ENCODE data around the gene SPATA46. TPM values are rescaled to one million over a fixed set of nuclear protein-coding genes. Genes with fewer than 3 reads are reported as not detected.

Gene SPATA46
- total RNA-seq, 1 donor from 2014 or later: not detected

DNA sequence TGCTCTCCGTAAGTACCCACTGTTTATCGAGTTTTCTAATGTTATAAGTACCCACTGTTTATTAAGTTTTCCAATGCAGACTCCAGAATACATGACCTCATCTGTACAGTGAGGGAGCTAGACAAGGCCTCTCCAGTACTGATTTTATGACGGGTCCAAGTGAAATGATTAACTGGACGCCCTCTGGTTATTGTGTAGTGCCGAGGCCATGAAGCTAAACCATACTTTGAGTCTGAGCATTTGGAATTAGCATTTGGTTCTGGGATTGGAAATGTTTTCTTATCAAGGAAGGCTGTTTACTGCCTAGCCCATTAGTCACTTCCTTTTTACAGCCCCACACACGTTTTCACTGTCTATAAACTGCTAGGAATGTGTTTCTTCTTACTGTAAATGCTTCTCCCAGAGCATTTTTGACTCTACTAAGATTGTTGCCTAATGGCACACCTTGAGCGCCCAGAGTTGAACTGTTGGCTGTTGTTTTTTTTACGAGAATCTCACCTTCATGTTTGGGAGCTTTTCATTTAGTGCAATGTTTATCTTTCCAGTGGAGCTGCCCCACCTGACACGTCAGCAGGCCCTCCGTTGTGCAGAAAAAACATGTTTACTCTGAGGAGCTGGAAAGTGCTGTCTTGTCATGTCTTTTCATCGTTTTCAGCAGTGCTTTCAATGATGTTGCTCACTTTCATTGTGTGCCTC lies 26.9 kb downstream of the SPATA46 start:
- Mint-ChIP-seq H3K36me3 (ENCODE audit: low read depth) (peaks cover 12% of the 10 kb centered on the region), H3K4me1 (peaks cover 16% of the 10 kb centered on the region), H3K9me3 (no peaks in the 10 kb centered on the region), H3K27ac (ENCODE audit: unreplicated experiment) (no peak overlapping the region), H3K4me3 (no peak overlapping the region), H3K27me3 (ENCODE audit: low read depth) (no peaks in the 10 kb centered on the region)
- DNase-seq (ENCODE audit: low read depth, low spot score): no peak
- TF ChIP-seq, protein P1, sequence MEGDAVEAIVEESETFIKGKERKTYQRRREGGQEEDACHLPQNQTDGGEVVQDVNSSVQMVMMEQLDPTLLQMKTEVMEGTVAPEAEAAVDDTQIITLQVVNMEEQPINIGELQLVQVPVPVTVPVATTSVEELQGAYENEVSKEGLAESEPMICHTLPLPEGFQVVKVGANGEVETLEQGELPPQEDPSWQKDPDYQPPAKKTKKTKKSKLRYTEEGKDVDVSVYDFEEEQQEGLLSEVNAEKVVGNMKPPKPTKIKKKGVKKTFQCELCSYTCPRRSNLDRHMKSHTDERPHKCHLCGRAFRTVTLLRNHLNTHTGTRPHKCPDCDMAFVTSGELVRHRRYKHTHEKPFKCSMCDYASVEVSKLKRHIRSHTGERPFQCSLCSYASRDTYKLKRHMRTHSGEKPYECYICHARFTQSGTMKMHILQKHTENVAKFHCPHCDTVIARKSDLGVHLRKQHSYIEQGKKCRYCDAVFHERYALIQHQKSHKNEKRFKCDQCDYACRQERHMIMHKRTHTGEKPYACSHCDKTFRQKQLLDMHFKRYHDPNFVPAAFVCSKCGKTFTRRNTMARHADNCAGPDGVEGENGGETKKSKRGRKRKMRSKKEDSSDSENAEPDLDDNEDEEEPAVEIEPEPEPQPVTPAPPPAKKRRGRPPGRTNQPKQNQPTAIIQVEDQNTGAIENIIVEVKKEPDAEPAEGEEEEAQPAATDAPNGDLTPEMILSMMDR (conservative IDR thresholded peaks at IDR 0.05): no peak

DNA sequence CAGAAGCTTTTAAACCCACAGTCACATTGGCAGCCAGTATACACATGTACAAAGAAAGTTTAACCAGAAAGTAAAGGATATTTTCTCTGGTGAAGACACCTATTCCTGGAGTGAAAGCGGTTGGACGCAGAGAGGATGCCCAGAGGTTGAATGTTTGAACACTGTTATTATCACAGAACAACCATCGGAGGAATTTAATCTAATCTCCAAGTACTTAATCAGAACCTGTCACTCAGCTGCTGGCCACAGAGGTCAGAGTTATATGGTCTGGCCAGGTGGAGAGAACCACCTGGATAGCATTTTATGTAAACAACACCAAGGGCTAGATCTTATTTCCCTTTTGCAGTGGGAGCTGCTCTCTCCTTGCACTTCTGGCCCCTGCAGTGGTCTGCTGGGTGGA lies 29.4 kb downstream of the SPATA46 start:
- no peak overlapping the region for H3K27ac Mint-ChIP-seq (ENCODE audit: unreplicated experiment)
- TF ChIP-seq, protein P1 (conservative IDR thresholded peaks at IDR 0.05): no peak
- H3K4me3 Mint-ChIP-seq: no peak overlapping the region
- H3K4me1 Mint-ChIP-seq: peaks cover 9% of the 10 kb centered on the region
- H3K36me3 Mint-ChIP-seq (ENCODE audit: low read depth): peaks cover 7% of the 10 kb centered on the region
- H3K9me3 Mint-ChIP-seq: no peaks in the 10 kb centered on the region
- H3K27me3 Mint-ChIP-seq (ENCODE audit: low read depth): no peaks in the 10 kb centered on the region
- DNase-seq (ENCODE audit: low read depth, low spot score): no peak

GRCh38 chr1:162343470-162343869 lies 33.2 kb downstream of the SPATA46 start:
- H3K27me3 Mint-ChIP-seq (ENCODE audit: low read depth): no peaks in the 10 kb centered on the region
- TF ChIP-seq, protein P1 (conservative IDR thresholded peaks at IDR 0.05): no peak
- H3K9me3 Mint-ChIP-seq: no peaks in the 10 kb centered on the region
- H3K36me3 Mint-ChIP-seq (ENCODE audit: low read depth): peaks cover 2% of the 10 kb centered on the region
- H3K4me3 Mint-ChIP-seq: no peak overlapping the region
- no peak for DNase-seq (ENCODE audit: low read depth, low spot score)
- no peak overlapping the region for H3K27ac Mint-ChIP-seq (ENCODE audit: unreplicated experiment)
- no peaks in the 10 kb centered on the region for H3K4me1 Mint-ChIP-seq

GRCh38 chr1:162342452-162342983 lies 34.1 kb downstream of the SPATA46 start:
- TF ChIP-seq, protein P1 (conservative IDR thresholded peaks at IDR 0.05): no peak
- no peaks in the 10 kb centered on the region for H3K27me3 Mint-ChIP-seq (ENCODE audit: low read depth)
- DNase-seq (ENCODE audit: low read depth, low spot score): no peak
- no peak overlapping the region for H3K4me3 Mint-ChIP-seq
- H3K27ac Mint-ChIP-seq (ENCODE audit: unreplicated experiment): no peak overlapping the region
- H3K36me3 Mint-ChIP-seq (ENCODE audit: low read depth): peaks cover 2% of the 10 kb centered on the region
- H3K4me1 Mint-ChIP-seq: no peaks in the 10 kb centered on the region
- no peaks in the 10 kb centered on the region for H3K9me3 Mint-ChIP-seq

GRCh38 chr1:162336621-162337285 lies 39.9 kb downstream of the SPATA46 start:
- H3K4me1 Mint-ChIP-seq: peaks cover 23% of the 10 kb centered on the region
- no peak overlapping the region for H3K27ac Mint-ChIP-seq (ENCODE audit: unreplicated experiment)
- no peaks in the 10 kb centered on the region for H3K36me3 Mint-ChIP-seq (ENCODE audit: low read depth)
- no peaks in the 10 kb centered on the region for H3K27me3 Mint-ChIP-seq (ENCODE audit: low read depth)
- no peak for DNase-seq (ENCODE audit: low read depth, low spot score)
- H3K4me3 Mint-ChIP-seq: no peak overlapping the region
- H3K9me3 Mint-ChIP-seq: no peaks in the 10 kb centered on the region
- TF ChIP-seq, protein P1 (conservative IDR thresholded peaks at IDR 0.05): no peak

Measured in neural crest cell (in vitro differentiated cells).